PC-3 (cell line): ENCODE results near the gene CA5A. TPM values are rescaled to one million over a fixed set of nuclear protein-coding genes. Genes with fewer than 3 reads are reported as not detected.

Source experiments
- ATAC-seq: fragments of 200-7000 bp; cut with Tn5 transposase; 2 replicates; pipeline ENCODE4 v1.9.1; 2020; ENCODE audit warnings: mild to moderate bottlenecking, moderate library complexity
- BruUV-seq: library from RNA; stranded (reverse); fragments of 400-500 nt; replicated peaks from 2 replicates; lab custom pipeline; 2021; lab: Mats Ljungman, UMichigan
- CTCF ChIA-PET: fragments of 300-600 bp; sonication (Branson Sonifier 250); formaldehyde crosslinking; loops from one replicate; lab custom pipeline; 2022; ENCODE audit warnings: antibody characterized with exemption; lab: Charles Lee
- POLR2A ChIA-PET: fragments of 300-600 bp; sonication (Branson Sonifier 250); formaldehyde crosslinking; loops from one replicate; lab custom pipeline; 2022; ENCODE audit warnings: antibody characterized with exemption; ENCODE audit not compliant: unreplicated experiment; lab: Charles Lee
- DNase-seq: peaks from one replicate; pipeline ENCODE4 v3.0.0-alpha.2; 2015
- H2AFZ ChIP-seq: fragments of 300-600 bp; sonication (generic); 2 replicates; pipeline ENCODE4 v1.6.0; 2016; ENCODE audit warnings: antibody characterized with exemption, low read length
- H3F3A ChIP-seq: fragments of 300-600 bp; sonication (generic); one replicate; pipeline ENCODE4 v1.6.0; 2017; ENCODE audit warnings: antibody characterized with exemption, low read length, control low read depth, mild to moderate bottlenecking; ENCODE audit not compliant: unreplicated experiment
- H3K27ac ChIP-seq: fragments of 300-600 bp; sonication (generic); 2 replicates; pipeline ENCODE4 v1.5.1; 2016; ENCODE audit warnings: mild to moderate bottlenecking, low read length
- H3K27me3 ChIP-seq: fragments of 300-600 bp; sonication (generic); 2 replicates; pipeline ENCODE4 v1.6.1; 2016; ENCODE audit warnings: low read length, mixed read lengths
- H3K36me3 ChIP-seq: fragments of 300-600 bp; sonication (generic); 2 replicates; pipeline ENCODE4 v1.6.1; 2016; ENCODE audit warnings: low read depth, mixed run types, low read length, mixed read lengths
- H3K4me1 ChIP-seq: fragments of 300-600 bp; sonication (generic); 2 replicates; pipeline ENCODE4 v1.5.1; 2016; ENCODE audit warnings: low read length; ENCODE audit not compliant: insufficient read depth
- H3K4me2 ChIP-seq: fragments of 300-600 bp; sonication (generic); 2 replicates; pipeline ENCODE4 v1.6.0; 2016; ENCODE audit warnings: low read length
- H3K4me3 ChIP-seq: fragments of 300-600 bp; sonication (generic); 2 replicates; pipeline ENCODE4 v1.5.1; 2016; ENCODE audit warnings: mild to moderate bottlenecking, low read length, mixed read lengths
- H3K79me2 ChIP-seq: fragments of 300-600 bp; sonication (generic); 2 replicates; pipeline ENCODE4 v1.6.1; 2017; ENCODE audit warnings: low read length, mixed read lengths
- H3K9ac ChIP-seq: fragments of 300-600 bp; sonication (generic); 2 replicates; pipeline ENCODE4 v1.6.0; 2016; ENCODE audit warnings: mild to moderate bottlenecking, low read length
- H3K9me2 ChIP-seq: fragments of 300-600 bp; sonication (generic); replicated peaks from 2 replicates; pipeline ENCODE4 v1.6.1; 2016; ENCODE audit warnings: mixed run types, low read length, mixed read lengths
- H3K9me3 ChIP-seq: fragments of 300-600 bp; sonication (generic); 2 replicates; pipeline ENCODE4 v1.6.1; 2016; ENCODE audit warnings: low read length, mixed read lengths
- H4K20me1 ChIP-seq: fragments of 300-600 bp; sonication (generic); 2 replicates; pipeline ENCODE4 v1.6.1; 2016; ENCODE audit warnings: low read length, mixed read lengths
- EZH2 ChIP-seq: fragments of 300-600 bp; sonication (generic); IDR thresholded peaks from one replicate; pipeline ENCODE4 v1.6.1; 2017; ENCODE audit warnings: antibody characterized with exemption, mild to moderate bottlenecking, low read length; ENCODE audit not compliant: unreplicated experiment
- EZH2phosphoT487 ChIP-seq: fragments of 300-600 bp; sonication (generic); IDR thresholded peaks from 2 replicates; pipeline ENCODE4 v1.6.1; 2018; ENCODE audit warnings: mild to moderate bottlenecking, antibody characterized with exemption, low read length, borderline replicate concordance
- intact Hi-C: fragments of 100-400 bp; cut with micrococcal nuclease; formaldehyde crosslinking; loops from 2 replicates; pipeline ENCODE4 v1.9.0; 2023
- total RNA-seq: library from RNA; depleted of rRNA; stranded (reverse); fragments of >200 nt; gene quantifications from 2 replicates; pipeline ENCODE4 v1.2.3, GENCODE V29; 2014
- TF ChIP-seq, protein P1 (sequence below): fragments of 300-600 bp; sonication (generic); conservative IDR thresholded peaks from 2 replicates; pipeline ENCODE4 v1.5.1; 2017; ENCODE audit warnings: antibody characterized with exemption, low read depth, mild to moderate bottlenecking, low read length

Gene CA5A
- total RNA-seq, 1 experiment from 2014 or later, result not detected

DNA sequence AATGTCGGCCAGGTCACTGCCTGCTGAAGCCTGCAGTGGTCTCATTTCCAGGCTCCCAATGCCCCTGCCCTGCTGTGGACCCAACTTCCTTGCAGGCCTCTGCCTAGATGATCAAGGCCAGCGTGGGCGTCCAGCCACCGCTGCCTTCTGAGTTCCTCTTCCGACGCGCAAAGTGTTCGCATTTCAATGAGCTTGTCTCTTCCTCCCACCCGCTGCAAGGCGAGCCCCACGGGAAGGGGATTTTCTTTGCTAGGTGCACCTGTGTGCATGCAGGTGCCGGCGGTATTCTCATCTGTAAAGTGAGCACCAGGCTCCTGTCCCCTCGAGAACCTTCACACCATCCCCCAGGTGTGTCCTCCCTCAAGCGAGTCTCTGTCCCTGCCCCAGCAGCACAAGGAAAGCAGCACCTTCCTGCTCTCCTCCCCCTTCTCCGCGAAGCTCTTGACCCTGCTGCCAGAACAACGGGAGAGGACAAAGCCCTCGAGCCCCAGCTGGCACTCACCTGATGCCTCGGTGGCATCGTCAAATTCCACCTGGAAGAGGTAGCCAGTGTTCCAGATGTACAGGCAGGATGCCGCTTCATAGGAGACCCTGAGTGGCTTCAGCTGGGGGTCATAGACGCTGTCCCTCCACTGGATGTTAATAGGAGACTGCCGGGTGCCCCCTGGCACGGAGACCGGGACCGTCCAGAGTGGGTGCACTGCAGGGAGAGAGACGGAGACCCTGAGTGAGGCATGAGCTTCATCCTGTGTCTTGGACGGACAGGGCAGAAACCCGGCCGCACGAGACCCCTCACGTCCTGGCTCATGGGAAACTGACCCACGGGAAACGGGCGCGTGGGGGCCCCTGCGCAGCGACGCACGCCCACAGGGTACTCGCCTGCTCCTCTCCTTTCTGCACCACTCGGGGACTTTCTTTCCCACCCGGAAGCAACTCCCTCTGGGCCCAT is 9.8 kb downstream of the CA5A start:
- CTCF ChIA-PET, result no interaction called here
- intact Hi-C loops, result no loop called here
- H3K27ac ChIP-seq, result no peak overlapping the region

DNA sequence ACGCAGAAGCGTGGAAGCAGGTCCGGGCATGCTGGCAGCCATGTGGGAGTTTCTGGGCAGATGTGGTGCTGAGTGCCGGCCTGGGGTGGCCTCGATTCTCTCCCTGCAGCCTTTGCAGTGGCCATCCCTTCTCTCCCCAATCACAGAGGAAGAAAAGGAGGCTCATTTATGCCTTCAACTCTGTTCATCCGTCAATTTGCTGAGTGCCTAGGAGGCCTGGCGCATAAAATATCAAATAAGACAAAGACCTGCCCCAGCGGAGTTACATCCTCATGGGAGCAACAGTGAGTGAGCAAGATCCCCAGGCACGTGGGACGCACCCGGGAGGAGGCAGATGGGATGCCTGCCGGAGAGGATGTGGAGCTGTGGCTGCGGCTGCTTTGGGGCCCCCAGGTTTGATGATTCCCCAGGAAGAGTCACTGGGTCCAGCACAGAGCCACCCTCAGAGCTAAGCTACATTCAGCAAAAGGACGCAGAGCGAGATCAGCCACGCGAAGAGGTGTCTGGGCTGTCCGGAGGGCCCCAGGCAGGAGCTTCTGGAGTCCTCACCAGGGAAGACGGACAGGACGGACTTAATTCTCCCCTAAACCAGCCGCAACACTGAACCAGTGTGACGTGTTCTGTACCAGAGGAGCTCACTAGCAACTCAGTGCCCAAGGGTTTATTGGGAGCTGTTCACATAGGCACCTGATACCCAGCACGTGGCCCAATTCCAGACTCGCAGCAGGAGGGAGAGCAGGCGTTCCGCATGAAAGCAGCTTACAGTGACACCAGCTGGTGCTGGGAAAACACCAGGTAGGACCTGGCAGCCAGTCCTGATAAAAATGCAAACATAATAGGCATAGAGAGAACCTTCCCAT is 11.3 kb downstream of the CA5A start:
- H3K9me3 ChIP-seq, result no peaks in the 10 kb centered on the region
- H3K36me3 ChIP-seq, result no peaks in the 10 kb centered on the region
- H3F3A ChIP-seq, result no peaks in the 10 kb centered on the region
- H2AFZ ChIP-seq, result 0 out of 2 replicates have a peak overlapping the region, but pooled peaks have one; percentile 42
- no peak for TF ChIP-seq EZH2phosphoT487
- TF ChIP-seq EZH2, result no peak
- TF ChIP-seq, protein P1, sequence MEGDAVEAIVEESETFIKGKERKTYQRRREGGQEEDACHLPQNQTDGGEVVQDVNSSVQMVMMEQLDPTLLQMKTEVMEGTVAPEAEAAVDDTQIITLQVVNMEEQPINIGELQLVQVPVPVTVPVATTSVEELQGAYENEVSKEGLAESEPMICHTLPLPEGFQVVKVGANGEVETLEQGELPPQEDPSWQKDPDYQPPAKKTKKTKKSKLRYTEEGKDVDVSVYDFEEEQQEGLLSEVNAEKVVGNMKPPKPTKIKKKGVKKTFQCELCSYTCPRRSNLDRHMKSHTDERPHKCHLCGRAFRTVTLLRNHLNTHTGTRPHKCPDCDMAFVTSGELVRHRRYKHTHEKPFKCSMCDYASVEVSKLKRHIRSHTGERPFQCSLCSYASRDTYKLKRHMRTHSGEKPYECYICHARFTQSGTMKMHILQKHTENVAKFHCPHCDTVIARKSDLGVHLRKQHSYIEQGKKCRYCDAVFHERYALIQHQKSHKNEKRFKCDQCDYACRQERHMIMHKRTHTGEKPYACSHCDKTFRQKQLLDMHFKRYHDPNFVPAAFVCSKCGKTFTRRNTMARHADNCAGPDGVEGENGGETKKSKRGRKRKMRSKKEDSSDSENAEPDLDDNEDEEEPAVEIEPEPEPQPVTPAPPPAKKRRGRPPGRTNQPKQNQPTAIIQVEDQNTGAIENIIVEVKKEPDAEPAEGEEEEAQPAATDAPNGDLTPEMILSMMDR, result no peak
- ATAC-seq (peak; percentile 64), DNase-seq (peak; percentile 43)
- no peak overlapping the region for H3K27ac ChIP-seq
- H3K9ac ChIP-seq, result no peak overlapping the region
- no peak overlapping the region for H3K4me3 ChIP-seq
- BruUV-seq, result no TSS peak
- intact Hi-C loops, result no loop called here
- no peaks in the 10 kb centered on the region for H3K27me3 ChIP-seq
- no peaks in the 10 kb centered on the region for H3K79me2 ChIP-seq
- H3K9me2 ChIP-seq, result no peaks in the 10 kb centered on the region
- no peaks in the 10 kb centered on the region for H3K4me1 ChIP-seq
- no peaks in the 10 kb centered on the region for H4K20me1 ChIP-seq
- ChIA-PET POLR2A (interaction anchor here (0.5 to 0.6 kb wide), 2 partner anchors 55 to 143 kb away, joined by 6 read pairs; no protein-coding TSS in a partner anchor), CTCF (interaction anchor here (0.6 kb wide), 1 partner anchor 54 kb away, joined by 3 read pairs; no protein-coding TSS in a partner anchor)
- H3K4me2 ChIP-seq, result peak overlapping the region; percentile 31; the same call in 1 of the 2 replicates

More for the DNA sequence above, 9.8 kb downstream of the CA5A start:
- Histone ChIP-seq H3F3A (no peaks in the 10 kb centered on the region), H3K4me1 (no peaks in the 10 kb centered on the region), H3K36me3 (no peaks in the 10 kb centered on the region), H2AFZ (no peak overlapping the region), H3K9me2 (no peaks in the 10 kb centered on the region), H3K9me3 (no peaks in the 10 kb centered on the region), H3K4me2 (no peak overlapping the region), H3K27me3 (no peaks in the 10 kb centered on the region), H4K20me1 (no peaks in the 10 kb centered on the region), H3K4me3 (no peak overlapping the region), H3K9ac (no peak overlapping the region), H3K79me2 (no peaks in the 10 kb centered on the region)
- no peak for DNase-seq
- ATAC-seq, result no peak
- BruUV-seq, result no TSS peak
- POLR2A ChIA-PET, result no interaction called here
- TF ChIP-seq EZH2 (no peak), EZH2phosphoT487 (no peak)
- TF ChIP-seq, protein P1, result no peak
